Effector CD4-positive, alpha-beta T cell (primary cell): Measurements from ENCODE around the gene CASK.
"Not testable (repeated sequence)": the region's sequence is repeated elsewhere in the genome, so short reads cannot be mapped to it uniquely, and the experiment has no call there.

ENCODE experiments used
- DNase-seq: peaks from one replicate; pipeline ENCODE4 v3.0.0-alpha.2; 2020

The CASK gene

GRCh38 chrX:41688156-41688555 is 235.2 kb downstream of the CASK start:
- DNase-seq = no peak

GRCh38 chrX:41686788-41687187 is 236.6 kb downstream of the CASK start:
- no peak for DNase-seq

- DNase-seq = no peak
Observed at GRCh38 chrX:41684940-41685339, 238.4 kb downstream of the CASK start.

- no peak for DNase-seq
Observed at GRCh38 chrX:41684138-41684537, 239.2 kb downstream of the CASK start.

GRCh38 chrX:41677183-41678060 is 245.9 kb downstream of the CASK start:
- DNase-seq = no peak

GRCh38 chrX:41676361-41676760 is 247.0 kb downstream of the CASK start:
- DNase-seq = not testable (repeated sequence)

- no peak for DNase-seq
Observed at GRCh38 chrX:41672643-41673042, 250.7 kb downstream of the CASK start.

- no peak for DNase-seq
Observed at GRCh38 chrX:41671082-41671481, 252.3 kb downstream of the CASK start.

- DNase-seq = no peak
Observed at GRCh38 chrX:41670112-41670511, 253.2 kb downstream of the CASK start.

- no peak for DNase-seq
Observed at GRCh38 chrX:41667631-41668030, 255.7 kb downstream of the CASK start.

GRCh38 chrX:41666251-41666650 is 257.1 kb downstream of the CASK start:
- DNase-seq = no peak

GRCh38 chrX:41665686-41666085 is 257.7 kb downstream of the CASK start:
- no peak for DNase-seq

- DNase-seq = no peak
Observed at GRCh38 chrX:41664908-41665307, 258.4 kb downstream of the CASK start.

GRCh38 chrX:41664375-41664901 is 258.9 kb downstream of the CASK start:
- no peak for DNase-seq

- no peak for DNase-seq
Observed at GRCh38 chrX:41661366-41662095, 261.8 kb downstream of the CASK start.

- DNase-seq = no peak
Observed at GRCh38 chrX:41655631-41656030, 267.7 kb downstream of the CASK start.

- DNase-seq = no peak
Observed at GRCh38 chrX:41655101-41655500, 268.3 kb downstream of the CASK start.

GRCh38 chrX:41653125-41653524 is 270.2 kb downstream of the CASK start:
- DNase-seq = no peak

GRCh38 chrX:41646201-41646600 is 277.2 kb downstream of the CASK start:
- DNase-seq = not testable (repeated sequence)

- no peak for DNase-seq
Observed at GRCh38 chrX:41634284-41634683, 289.1 kb downstream of the CASK start.

- DNase-seq = no peak
Observed at GRCh38 chrX:41630091-41630490, 293.3 kb downstream of the CASK start.

GRCh38 chrX:41629539-41629938 is 293.8 kb downstream of the CASK start:
- DNase-seq = no peak

- DNase-seq = no peak
Observed at GRCh38 chrX:41621222-41621723, 302.1 kb downstream of the CASK start.

GRCh38 chrX:41619221-41619620 is 304.1 kb downstream of the CASK start:
- DNase-seq = no peak
